ENCODE data around the gene RRP36. TPM values are rescaled to one million over a fixed set of nuclear protein-coding genes. Genes with fewer than 3 reads are reported as not detected.

RRP36 gene
- polyA plus RNA-seq, 3 donors = 26.6 to 52.5 (median 43.3) TPM

- H3K9me3 ChIP-seq (replicated peaks in 1 of 2; ENCODE audit: control insufficient read depth in 1 of 2, insufficient read depth in 1 of 2, low read length in 2 of 2) = no peaks in the 10 kb centered on the region
- H4K20me1 ChIP-seq (ENCODE audit: insufficient read depth, low read length) = peaks cover 2% of the 10 kb centered on the region
- H3K9me3 Mint-ChIP-seq = peaks cover 0 to 3% (median 0%) of the 10 kb centered on the region in 7 donors
- no peak overlapping the region for H3K9ac ChIP-seq (ENCODE audit: insufficient read depth, low read length, poor library complexity, severe bottlenecking)
- no peak overlapping the region for H3K27ac ChIP-seq (ENCODE audit: low read depth in 1 of 2, low read length in 2 of 2)
- H3K27me3 ChIP-seq (ENCODE audit: control insufficient read depth in 2 of 2, insufficient read depth in 2 of 2, low read length in 2 of 2) = no peaks in the 10 kb centered on the region
- no peaks in the 10 kb centered on the region for H3K4me1 Mint-ChIP-seq
- H3K4me2 ChIP-seq (replicated peaks; ENCODE audit: extremely low read depth, low read length, poor library complexity, severe bottlenecking) = no peak overlapping the region
- 100% methylated on average over 1 of the region's 4 CpGs for WGBS (ENCODE audit: insufficient coverage)
- no peak overlapping the region for H3K4me3 ChIP-seq (replicated peaks in 1 of 3; ENCODE audit: low read depth in 2 of 3, low read length in 3 of 3)
- H3K4me3 Mint-ChIP-seq = no peak overlapping the region
- TF ChIP-seq CTCF (IDR thresholded peaks at IDR 0.05) = no peak
- H3K36me3 ChIP-seq (replicated peaks in 1 of 2; ENCODE audit: control insufficient read depth in 1 of 2, insufficient read depth in 2 of 2, low read length in 2 of 2) = peaks cover 51 to 86% of the 10 kb centered on the region in 2 donors
- DNase-seq = no peak
- peaks cover 0 to 8% (median 0%) of the 10 kb centered on the region in 3 donors for H3K27me3 Mint-ChIP-seq (ENCODE audit: low read depth in 3 of 3)
- peak overlapping the region in 1 of 7 donors; percentile 28 for H3K27ac Mint-ChIP-seq
- H3K36me3 Mint-ChIP-seq = peaks cover 52 to 90% of the 10 kb centered on the region in 2 donors
- no peaks in the 10 kb centered on the region for H3K79me2 ChIP-seq (ENCODE audit: insufficient read depth, low read length)
- no peaks in the 10 kb centered on the region for H3K4me1 ChIP-seq (ENCODE audit: control insufficient read depth in 1 of 2, insufficient read depth in 2 of 2, low read length in 2 of 2)
- no peak overlapping the region for H2AFZ ChIP-seq (ENCODE audit: insufficient read depth, low read depth, low read length, poor library complexity, severe bottlenecking)
- intact Hi-C loops (cut with micrococcal nuclease) = no loop called here
These were observed 10.9 kb downstream of the RRP36 start for GRCh38 chr6:43032326-43032725.

- H3K27me3 Mint-ChIP-seq (ENCODE audit: low read depth in 3 of 3) = peaks cover 0 to 5% (median 0%) of the 10 kb centered on the region in 3 donors
- peak overlapping the region in 1 of 7 donors; percentile 22 for H3K27ac Mint-ChIP-seq
- Histone ChIP-seq H3K27ac (ENCODE audit: low read depth in 1 of 2, low read length in 2 of 2) (peak overlapping the region in 1 of 2 donors; percentile 6), H3K4me1 (ENCODE audit: control insufficient read depth in 1 of 2, insufficient read depth in 2 of 2, low read length in 2 of 2) (no peaks in the 10 kb centered on the region), H3K36me3 (replicated peaks in 1 of 2; ENCODE audit: control insufficient read depth in 1 of 2, insufficient read depth in 2 of 2, low read length in 2 of 2) (peaks cover 53 to 87% of the 10 kb centered on the region in 2 donors), H3K27me3 (ENCODE audit: control insufficient read depth in 2 of 2, insufficient read depth in 2 of 2, low read length in 2 of 2) (no peaks in the 10 kb centered on the region), H3K9ac (ENCODE audit: insufficient read depth, low read length, poor library complexity, severe bottlenecking) (no peak overlapping the region), H3K4me3 (replicated peaks in 1 of 3; ENCODE audit: low read depth in 2 of 3, low read length in 3 of 3) (no peak overlapping the region), H3K4me2 (replicated peaks; ENCODE audit: extremely low read depth, low read length, poor library complexity, severe bottlenecking) (no peak overlapping the region), H3K9me3 (replicated peaks in 1 of 2; ENCODE audit: control insufficient read depth in 1 of 2, insufficient read depth in 1 of 2, low read length in 2 of 2) (no peaks in the 10 kb centered on the region), H2AFZ (ENCODE audit: insufficient read depth, low read depth, low read length, poor library complexity, severe bottlenecking) (no peak overlapping the region), H3K79me2 (ENCODE audit: insufficient read depth, low read length) (no peaks in the 10 kb centered on the region), H4K20me1 (ENCODE audit: insufficient read depth, low read length) (no peaks in the 10 kb centered on the region)
- no peak for DNase-seq
- peaks cover 0 to 3% (median 0%) of the 10 kb centered on the region in 7 donors for H3K9me3 Mint-ChIP-seq
- intact Hi-C loops (cut with micrococcal nuclease) = no loop called here
- no peaks in the 10 kb centered on the region for H3K4me1 Mint-ChIP-seq
- H3K36me3 Mint-ChIP-seq = peaks cover 52 to 90% of the 10 kb centered on the region in 2 donors
- H3K4me3 Mint-ChIP-seq = no peak overlapping the region
- TF ChIP-seq CTCF (IDR thresholded peaks at IDR 0.05) = no peak
- whole genome bisulfite sequencing (ENCODE audit: insufficient coverage) = 100% methylated on average over 1 of the region's 2 CpGs
These were observed 12.2 kb downstream of the RRP36 start for GRCh38 chr6:43033496-43034189.
